Measurements from ENCODE around the gene FHIT.

- TF ChIP-seq CBX5 (IDR thresholded peaks at IDR 0.05; ENCODE audit: low read depth) (no peak), POU2F2 (IDR thresholded peaks at IDR 0.05; ENCODE audit: borderline replicate concordance, low read depth, low read length) (no peak), CTCF (IDR thresholded peaks at IDR 0.05 in 2 of 3, conservative IDR thresholded peaks at IDR 0.05 in 1 of 3; ENCODE audit: control insufficient read depth in 2 of 3, extremely low read depth in 1 of 3, insufficient read depth in 1 of 3, low read depth in 3 of 3, low read length in 3 of 3) (no peak), CBX3 (IDR thresholded peaks at IDR 0.05; ENCODE audit: borderline replicate concordance, low read depth) (no peak), CHD2 (IDR thresholded peaks at IDR 0.05; ENCODE audit: borderline replicate concordance, low read depth, low read length) (no peak), BHLHE40 (IDR thresholded peaks at IDR 0.05; ENCODE audit: borderline replicate concordance in 1 of 2, low read depth in 2 of 2, low read length in 1 of 2) (no peak)
Measured at GRCh38 chr3:59913645-59914044, 1337.6 kb downstream of the FHIT start.
